GM23338 (cell line): ENCODE results near the gene IDUA. TPM values are rescaled to one million over a fixed set of nuclear protein-coding genes. Genes with fewer than 3 reads are reported as not detected.
A peak's percentile ranks its signal among the peaks of the same experiment; 100 is the strongest.

ENCODE experiments used
- ATAC-seq: fragments of 200-7000 bp; cut with Tn5 transposase; 3 replicates; pipeline ENCODE4 v1.9.1; 2020
- DNase-seq: peaks from one replicate; pipeline ENCODE4 v3.0.0-alpha.2; 2015; ENCODE audit warnings: low spot score
- H2AFZ ChIP-seq: fragments of 200-600 bp; sonication (generic); 2 replicates; pipeline ENCODE4 v1.8.0; 2016; ENCODE audit warnings: antibody characterized with exemption, mild to moderate bottlenecking, moderate library complexity
- H3F3A ChIP-seq: fragments of 200-600 bp; sonication (generic); replicated peaks from 2 replicates; pipeline ENCODE4 v1.8.0; 2017; ENCODE audit warnings: antibody characterized with exemption, mixed run types, low read depth
- H3K27ac ChIP-seq: fragments of 200-600 bp; sonication (generic); 2 replicates; pipeline ENCODE4 v1.6.1; 2016; ENCODE audit warnings: low read depth
- H3K27me3 ChIP-seq: fragments of 200-600 bp; sonication (generic); 2 replicates; pipeline ENCODE4 v1.8.0; 2016; ENCODE audit warnings: mild to moderate bottlenecking, mixed run types, moderate library complexity; ENCODE audit not compliant: insufficient read depth
- H3K36me3 ChIP-seq: fragments of 200-600 bp; sonication (generic); 2 replicates; pipeline ENCODE4 v1.8.0; 2016; ENCODE audit warnings: mild to moderate bottlenecking; ENCODE audit not compliant: insufficient read depth
- H3K4me1 ChIP-seq: fragments of 200-600 bp; sonication (generic); 2 replicates; pipeline ENCODE4 v1.8.0; 2016; ENCODE audit warnings: mild to moderate bottlenecking, moderate library complexity; ENCODE audit not compliant: insufficient read depth
- H3K4me2 ChIP-seq: fragments of 200-600 bp; sonication (generic); 2 replicates; pipeline ENCODE4 v1.7.1; 2017; ENCODE audit warnings: mixed run types
- H3K4me3 ChIP-seq: fragments of 200-600 bp; sonication (generic); 2 replicates; pipeline ENCODE4 v1.6.1; 2016; ENCODE audit warnings: mixed run types
- H3K79me2 ChIP-seq: fragments of 200-600 bp; sonication (generic); replicated peaks from 2 replicates; pipeline ENCODE4 v1.8.0; 2017; ENCODE audit warnings: mild to moderate bottlenecking; ENCODE audit not compliant: insufficient read depth
- H3K9me2 ChIP-seq: fragments of 200-600 bp; sonication (generic); 2 replicates; pipeline ENCODE4 v1.8.0; 2017; ENCODE audit not compliant: insufficient read depth
- H4K20me1 ChIP-seq: fragments of 200-600 bp; sonication (generic); replicated peaks from 2 replicates; pipeline ENCODE4 v1.8.0; 2017; ENCODE audit warnings: mild to moderate bottlenecking; ENCODE audit not compliant: insufficient read depth
- H3K27ac Mint-ChIP-seq: 2 replicates; pipeline ENCODE4 v1.8.0; 2020; ENCODE audit warnings: inconsistent platforms, mild to moderate bottlenecking, moderate library complexity, mixed read lengths
- H3K27me3 Mint-ChIP-seq: 3 replicates; pipeline ENCODE4 v1.8.0; 2022; ENCODE audit warnings: low read depth, mild to moderate bottlenecking, moderate library complexity, mixed read lengths, inconsistent platforms; ENCODE audit not compliant: insufficient read depth, poor library complexity
- H3K36me3 Mint-ChIP-seq: 3 replicates; pipeline ENCODE4 v1.8.0; 2021; ENCODE audit warnings: low read depth, mild to moderate bottlenecking, inconsistent platforms, moderate library complexity, mixed read lengths
- H3K4me1 Mint-ChIP-seq: 3 replicates; pipeline ENCODE4 v1.8.0; 2020; ENCODE audit warnings: mild to moderate bottlenecking, inconsistent platforms, mixed read lengths
- H3K4me3 Mint-ChIP-seq: 3 replicates; pipeline ENCODE4 v1.8.0; 2021; ENCODE audit warnings: moderate library complexity, mild to moderate bottlenecking, inconsistent platforms, mixed read lengths
- H3K9me3 Mint-ChIP-seq: 3 replicates; pipeline ENCODE4 v1.8.0; 2020; ENCODE audit warnings: moderate library complexity, mild to moderate bottlenecking, inconsistent platforms, mixed read lengths
- CREB1 ChIP-seq: fragments of 250-450 bp; sonication (Bioruptor Pico); IDR thresholded peaks from 2 replicates; pipeline ENCODE4 v1.5.0; 2020; ENCODE audit warnings: low read depth, mild to moderate bottlenecking, moderate library complexity
- CTCF ChIP-seq, 2 experiments: fragments of 200-600 bp in 1 of 2; sonication (generic) in 1 of 2; conservative IDR thresholded peaks; 2 replicates each; pipeline versions ENCODE4 v1.5.1 to v1.6.1; 2016 to 2017; ENCODE audit warnings: antibody characterized with exemption in 2 of 2, low read depth in 2 of 2, mild to moderate bottlenecking in 2 of 2, moderate library complexity in 1 of 2
- ETS1 ChIP-seq: IDR thresholded peaks from 2 replicates; pipeline ENCODE4 v1.6.1; 2016; ENCODE audit warnings: antibody characterized with exemption
- EZH2 ChIP-seq: fragments of 200-600 bp; sonication (generic); IDR thresholded peaks from one replicate; pipeline ENCODE4 v1.8.0; 2017; ENCODE audit warnings: antibody characterized with exemption, mild to moderate bottlenecking, low read depth; ENCODE audit not compliant: unreplicated experiment
- EZH2phosphoT487 ChIP-seq: fragments of 200-600 bp; sonication (generic); IDR thresholded peaks from one replicate; pipeline ENCODE4 v1.8.1; 2018; ENCODE audit warnings: antibody characterized with exemption; ENCODE audit not compliant: unreplicated experiment
- JUNB ChIP-seq: IDR thresholded peaks from one replicate; pipeline ENCODE4 v1.6.1; 2016; ENCODE audit warnings: antibody characterized with exemption; ENCODE audit not compliant: unreplicated experiment
- NANOG ChIP-seq: IDR thresholded peaks from 2 replicates; pipeline ENCODE4 v1.6.1; 2016; ENCODE audit warnings: antibody characterized with exemption, borderline replicate concordance
- POLR2AphosphoS5 ChIP-seq: IDR thresholded peaks from 2 replicates; pipeline ENCODE4 v1.6.1; 2016; ENCODE audit warnings: antibody characterized with exemption, low read depth
- REST ChIP-seq: IDR thresholded peaks from one replicate; pipeline ENCODE4 v1.6.1; 2018; ENCODE audit warnings: antibody characterized with exemption; ENCODE audit not compliant: unreplicated experiment
- STAT1 ChIP-seq: IDR thresholded peaks from one replicate; pipeline ENCODE4 v1.6.1; 2016; ENCODE audit warnings: antibody characterized with exemption; ENCODE audit not compliant: unreplicated experiment
- ZNF114 ChIP-seq: fragments of 250-450 bp; sonication (Bioruptor Pico); IDR thresholded peaks from 2 replicates; pipeline ENCODE4 v1.5.0; 2020; ENCODE audit warnings: mild to moderate bottlenecking, moderate library complexity
- polyA plus RNA-seq: library from polyadenylated mRNA; unstranded; fragments of >200 nt; fragmentation: Nextera tagmentation; extraction: Ambion mirVana; gene quantifications from 2 replicates; pipeline ENCODE4 v1.2.1, GENCODE V29; 2016
- total RNA-seq: library from RNA; depleted of rRNA; stranded (reverse); fragments of >200 nt; shearing (Covaris generic); gene quantifications from 2 replicates; pipeline ENCODE4 v1.2.3, GENCODE V29; 2014

IDUA gene
- total and polyA plus RNA-seq, 2 experiments from 2014 or later = 1.3 to 6.1 TPM

DNA sequence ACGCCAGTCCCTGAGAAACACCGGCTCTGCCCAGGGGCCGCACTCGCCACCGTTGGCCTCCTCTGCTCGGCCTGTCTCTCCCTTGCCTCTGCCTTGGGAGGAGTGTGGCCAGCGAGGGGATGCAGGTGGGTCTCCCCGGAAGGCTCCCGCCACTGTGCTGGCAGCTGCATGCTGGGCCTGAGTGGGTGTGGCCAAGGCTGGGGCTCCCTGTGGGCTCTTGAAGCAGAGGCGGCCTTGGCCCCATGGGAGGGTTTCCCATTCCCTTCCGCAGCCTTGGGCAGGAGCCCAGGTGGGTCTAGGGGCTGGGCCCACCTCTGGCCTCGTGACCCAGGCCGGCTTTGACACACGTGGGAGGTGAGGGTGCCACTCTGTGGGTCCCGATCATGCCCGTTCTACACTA lies 43.7 kb downstream of the IDUA start:
- Histone ChIP-seq H3K4me2 (no peak overlapping the region), H4K20me1 (no peaks in the 10 kb centered on the region), H3K9me2 (no peaks in the 10 kb centered on the region), H3F3A (no peaks in the 10 kb centered on the region), H3K4me3 (no peak overlapping the region), H3K36me3 (no peaks in the 10 kb centered on the region; the same call in 1 of the 2 replicates), H3K79me2 (no peaks in the 10 kb centered on the region), H3K4me1 (no peaks in the 10 kb centered on the region), H3K27me3 (no peaks in the 10 kb centered on the region), H3K27ac (no peak overlapping the region), H2AFZ (no peak overlapping the region)
- no peaks in the 10 kb centered on the region for H3K9me3 Mint-ChIP-seq
- TF ChIP-seq POLR2AphosphoS5 (no peak), EZH2phosphoT487 (no peak), JUNB (no peak), REST (no peak), ETS1 (no peak), CREB1 (no peak), NANOG (no peak)
- no peak overlapping the region for H3K4me3 Mint-ChIP-seq
- peaks cover 8% of the 10 kb centered on the region for H3K27me3 Mint-ChIP-seq
- peaks cover 4% of the 10 kb centered on the region; the same call in 1 of the 3 replicates for H3K4me1 Mint-ChIP-seq
- H3K27ac Mint-ChIP-seq = no peak overlapping the region
- H3K36me3 Mint-ChIP-seq = peaks cover 7% of the 10 kb centered on the region
- ATAC-seq = peak; percentile 13
- no peak for DNase-seq

GRCh38 chr4:1031346-1031745 lies 44.5 kb downstream of the IDUA start:
- no peak overlapping the region for H3K4me3 Mint-ChIP-seq
- Histone ChIP-seq H2AFZ (no peak overlapping the region), H3F3A (no peaks in the 10 kb centered on the region), H3K27me3 (no peaks in the 10 kb centered on the region), H4K20me1 (no peaks in the 10 kb centered on the region), H3K4me3 (no peak overlapping the region), H3K27ac (no peak overlapping the region), H3K36me3 (no peaks in the 10 kb centered on the region), H3K4me2 (no peak overlapping the region), H3K4me1 (no peaks in the 10 kb centered on the region), H3K9me2 (no peaks in the 10 kb centered on the region), H3K79me2 (no peaks in the 10 kb centered on the region)
- DNase-seq (no peak), ATAC-seq (no peak)
- no peaks in the 10 kb centered on the region for H3K9me3 Mint-ChIP-seq
- no peaks in the 10 kb centered on the region for H3K4me1 Mint-ChIP-seq
- no peaks in the 10 kb centered on the region for H3K36me3 Mint-ChIP-seq
- no peak overlapping the region for H3K27ac Mint-ChIP-seq
- peaks cover 5% of the 10 kb centered on the region for H3K27me3 Mint-ChIP-seq
- TF ChIP-seq NANOG (no peak), STAT1 (no peak), EZH2 (no peak), JUNB (no peak), REST (no peak), ZNF114 (CRISPR knock-in tag) (no peak), ETS1 (no peak), CTCF (conservative IDR thresholded peaks at IDR 0.05; ENCODE audit: low read depth in 2 of 2) (no peak)
